Fibroblast of the conjunctiva (primary cell): ENCODE results near the gene RSPO3.

Experiments
- DNase-seq: peaks from one replicate; pipeline ENCODE4 v3.0.0-alpha.2; 2010; ENCODE audit warnings: low read depth

Gene RSPO3

DNA sequence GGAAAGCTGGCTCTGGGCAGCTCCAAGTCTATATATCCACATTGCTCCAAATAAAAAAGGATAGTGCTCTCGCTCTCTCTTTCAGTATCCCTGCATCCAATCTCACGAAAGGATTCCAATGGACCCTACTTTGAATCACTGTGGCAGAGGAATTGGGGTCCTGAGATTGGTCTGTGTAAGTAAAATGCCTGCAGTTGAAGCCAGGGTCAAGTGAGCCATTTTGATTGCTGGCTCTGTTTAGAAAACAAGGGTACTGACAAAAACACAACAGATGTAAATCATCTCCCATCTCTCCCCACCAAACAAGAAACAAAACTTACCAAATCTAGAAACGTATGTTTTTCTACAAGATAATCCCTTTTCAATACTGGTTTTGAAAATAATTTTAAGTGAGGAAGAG, 45.6 kb downstream of the RSPO3 start:
- DNase-seq: no peak

DNA sequence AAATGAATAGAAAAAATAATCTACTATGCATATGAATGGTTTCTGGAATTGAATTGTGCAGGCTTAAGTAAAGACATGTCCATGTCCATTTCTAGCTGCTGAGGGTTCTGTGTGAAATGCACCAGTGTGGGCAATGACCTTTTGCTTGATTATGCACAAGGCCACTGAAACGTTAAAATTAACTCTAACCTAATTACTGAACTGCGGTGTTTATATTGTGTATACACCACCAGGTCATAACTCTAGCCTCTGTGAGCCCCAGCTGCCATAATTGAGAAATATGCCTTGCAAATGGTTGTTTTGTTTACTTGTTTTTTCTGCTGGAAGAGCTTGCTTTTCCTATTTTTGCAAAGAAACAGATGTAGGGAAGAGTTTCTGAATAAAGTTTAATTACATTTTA, 46.1 kb downstream of the RSPO3 start:
- no peak for DNase-seq

DNA sequence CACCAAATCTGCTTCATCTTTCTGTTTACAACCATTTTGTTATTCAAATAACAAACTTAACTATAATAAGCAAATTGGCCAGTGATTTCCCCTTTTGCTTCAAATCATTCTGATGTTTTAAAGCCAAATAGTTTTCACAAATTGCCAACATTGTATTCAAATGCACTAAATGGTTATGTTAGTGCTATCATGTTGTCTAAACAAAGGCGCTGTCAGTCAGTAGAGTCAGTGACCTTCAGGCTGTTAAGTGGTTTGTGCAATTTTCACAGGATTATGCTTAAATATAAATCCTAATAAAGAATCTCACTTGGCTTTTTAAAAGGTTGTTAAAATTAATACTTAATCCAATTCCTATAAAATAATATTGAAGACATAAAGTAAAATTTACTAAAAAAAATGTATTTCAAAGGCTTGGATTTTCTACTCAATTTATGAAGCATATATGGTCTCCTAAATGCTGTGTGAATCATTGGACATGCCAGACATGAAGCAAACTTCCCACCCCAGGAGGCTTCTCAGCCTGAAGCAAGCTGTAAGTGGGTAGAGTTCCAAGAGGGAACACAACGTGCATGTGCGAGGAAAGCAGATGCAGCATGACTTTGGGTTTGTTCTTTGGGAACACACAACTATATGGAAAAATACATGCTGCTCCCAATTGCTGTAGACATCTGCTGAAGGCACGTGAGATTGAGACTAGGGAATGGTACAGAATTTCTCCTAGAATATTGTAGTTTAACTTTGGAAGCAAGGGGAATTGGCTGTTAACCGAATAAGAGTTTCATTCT, 54.9 kb downstream of the RSPO3 start:
- DNase-seq: no peak

DNA sequence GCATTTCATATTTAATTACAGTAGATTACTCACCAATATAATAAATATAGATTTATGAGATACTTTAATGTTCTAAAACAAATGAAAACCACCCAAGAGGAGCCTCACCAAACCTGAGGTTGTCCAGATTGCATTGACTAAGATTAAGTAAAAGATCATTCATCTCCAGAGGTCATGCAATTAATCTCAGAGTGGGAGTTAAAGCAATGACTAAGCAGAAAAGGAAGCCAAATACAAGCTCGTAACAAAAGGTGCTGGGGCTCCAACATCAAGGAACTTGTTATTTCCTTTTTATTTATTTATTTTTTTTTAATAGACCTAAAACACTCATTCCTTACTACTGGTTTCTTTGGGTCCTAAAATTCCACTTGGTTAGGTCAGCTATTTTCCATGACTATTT, 57.7 kb downstream of the RSPO3 start:
- DNase-seq: no peak

DNA sequence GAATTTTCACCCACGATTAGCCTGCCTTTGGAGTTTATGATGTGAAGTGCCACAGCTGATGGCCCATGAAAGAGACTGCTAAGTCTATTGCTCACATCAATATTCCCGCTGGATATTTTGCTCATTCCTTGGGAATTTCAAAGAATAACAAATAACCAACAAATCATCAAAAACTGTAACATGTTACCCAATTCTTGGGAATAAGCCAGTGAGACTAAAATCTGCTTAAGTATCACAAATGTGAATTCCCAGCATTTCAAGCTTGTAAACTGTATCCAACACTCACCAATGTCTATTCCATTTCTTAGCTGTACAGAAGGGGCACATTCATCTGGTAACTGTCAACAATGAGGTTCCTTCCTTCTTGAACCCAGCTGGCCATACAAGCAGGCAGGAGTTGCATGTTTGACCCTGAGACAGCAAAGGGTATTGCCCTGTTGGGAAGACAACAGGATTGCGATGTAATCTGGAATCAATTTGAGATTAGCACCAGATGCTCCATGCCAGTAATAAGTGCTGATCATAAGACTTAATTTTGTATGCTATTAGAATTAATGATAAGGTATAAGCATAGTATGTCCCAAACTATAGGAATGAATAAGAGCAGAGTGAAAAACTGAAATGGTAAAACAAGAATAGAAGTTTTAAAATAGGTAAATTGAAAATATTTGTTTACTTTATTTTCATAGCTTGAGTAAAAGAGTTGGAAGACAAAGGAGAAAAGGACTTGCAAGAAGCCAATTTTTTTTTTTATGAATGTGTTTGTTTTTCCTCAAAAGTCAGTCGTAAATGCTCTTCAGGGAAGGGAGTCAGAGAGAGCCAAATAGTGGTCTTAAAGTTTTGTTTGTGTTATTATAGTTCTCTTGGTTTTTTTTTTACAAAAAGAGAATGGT, 58.8 kb downstream of the RSPO3 start:
- peak; percentile 47 for DNase-seq

DNA sequence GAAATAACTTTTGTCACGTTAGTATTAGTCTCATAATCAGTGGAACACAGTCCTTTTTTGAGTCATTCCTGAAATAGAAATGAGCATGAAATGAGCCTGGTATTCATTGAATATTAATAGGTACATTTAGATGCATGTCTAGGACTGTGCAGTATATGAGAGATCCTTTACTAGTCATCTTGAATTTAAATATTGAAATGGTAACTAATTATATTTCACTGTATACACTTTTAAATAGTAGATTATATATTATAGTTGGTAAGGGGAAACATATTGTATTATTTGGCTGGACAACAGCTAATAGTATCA, 59.4 kb downstream of the RSPO3 start:
- DNase-seq: no peak

DNA sequence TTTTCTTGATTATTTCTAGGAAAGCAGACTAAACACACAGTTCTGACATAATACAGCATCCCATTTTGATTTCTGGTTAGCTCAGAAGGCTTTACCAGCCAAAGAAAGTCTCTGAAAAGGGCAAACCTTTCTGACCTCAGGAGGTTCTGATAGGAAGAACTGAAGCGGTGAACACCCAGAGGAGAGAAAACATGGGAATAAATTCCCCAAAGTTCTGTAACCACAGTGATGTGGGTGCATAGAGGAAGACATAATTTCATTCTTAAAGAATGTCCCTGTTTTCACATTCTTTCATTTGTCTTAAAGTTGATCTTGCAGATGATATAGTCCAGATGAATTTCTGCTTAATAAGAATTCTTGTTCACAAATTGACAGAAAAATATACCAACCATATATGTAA, 60.3 kb downstream of the RSPO3 start:
- no peak for DNase-seq

DNA sequence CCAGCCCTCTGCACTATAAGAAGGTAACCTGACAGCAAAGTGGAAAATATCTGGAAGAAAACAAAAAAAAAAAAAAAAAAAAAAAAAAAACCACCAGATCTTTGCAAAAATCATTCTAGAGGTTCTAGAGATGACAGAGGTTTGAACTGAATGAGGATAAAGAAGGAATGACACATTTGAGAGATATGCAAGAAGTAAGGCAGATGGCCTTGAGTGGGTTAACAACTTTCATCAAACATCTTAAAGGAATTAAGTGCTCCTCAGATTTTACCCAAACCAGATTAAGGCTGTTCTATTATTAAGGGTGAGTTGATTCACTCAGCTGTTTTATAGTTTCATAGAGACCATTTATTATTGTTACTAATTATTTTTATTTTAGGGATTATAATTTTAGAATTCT, 62.0 kb downstream of the RSPO3 start:
- no peak for DNase-seq

DNA sequence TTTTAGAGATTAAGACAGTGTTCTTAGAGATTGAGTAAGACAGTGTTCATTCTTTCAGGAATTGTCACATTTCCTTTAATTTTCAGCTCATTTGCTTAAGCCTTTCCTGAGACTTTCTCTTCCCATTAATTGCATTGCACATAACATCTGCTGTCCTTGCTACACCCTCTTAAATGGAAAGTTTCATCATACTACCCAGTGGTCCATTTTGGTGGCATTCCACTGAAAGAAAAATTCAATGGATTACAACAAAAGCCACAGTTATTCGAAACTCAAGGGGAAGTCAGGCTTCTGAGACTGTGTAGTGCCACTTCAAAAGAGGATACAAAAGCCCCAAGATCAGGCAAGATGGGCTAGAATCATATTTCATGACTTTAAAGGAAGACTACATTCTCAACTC, 64.0 kb downstream of the RSPO3 start:
- no peak for DNase-seq

DNA sequence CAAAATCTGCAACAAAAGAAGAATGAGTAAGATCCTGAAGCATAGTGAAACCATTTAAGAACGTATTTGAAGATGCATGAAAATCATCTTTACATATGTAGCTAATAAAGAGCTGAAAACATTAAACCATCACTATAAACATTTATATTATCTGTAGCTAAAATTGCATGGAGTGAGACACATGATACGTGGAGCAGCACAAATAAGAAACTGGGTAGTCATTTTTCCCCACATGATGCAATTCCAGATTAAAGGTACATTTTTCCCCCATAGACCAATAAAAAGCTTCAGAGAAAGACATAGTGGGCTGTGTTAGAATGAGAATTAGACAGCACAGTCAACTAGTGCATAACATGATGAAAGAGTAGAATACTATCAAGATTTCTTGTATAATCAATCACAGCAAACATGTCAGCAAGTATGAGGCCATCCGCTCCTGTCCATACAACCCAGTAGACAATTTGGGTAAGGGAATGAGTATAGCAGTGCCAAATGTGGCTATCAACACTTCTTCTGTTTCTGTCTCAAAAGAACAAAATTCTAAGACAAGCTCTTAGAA, 67.0 kb downstream of the RSPO3 start:
- no peak for DNase-seq

DNA sequence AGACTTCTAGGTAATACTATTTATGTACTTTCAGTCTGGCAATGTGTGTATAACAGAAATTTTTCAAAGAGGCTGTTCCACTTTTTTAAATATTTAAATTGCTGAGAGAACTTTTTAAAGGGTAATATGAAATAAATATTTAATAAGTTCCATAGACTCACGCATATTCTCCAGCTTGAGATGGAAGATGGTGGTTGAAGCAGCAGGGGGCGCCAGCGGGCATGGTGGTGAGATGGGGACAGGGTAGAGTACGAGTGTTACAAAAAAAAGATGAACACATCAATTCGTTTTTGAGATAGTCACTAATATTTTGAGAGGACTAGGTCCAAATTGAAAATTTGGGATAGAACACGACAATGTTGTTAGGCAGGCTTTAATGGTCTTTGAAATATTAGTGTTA, 68.4 kb downstream of the RSPO3 start:
- no peak for DNase-seq

DNA sequence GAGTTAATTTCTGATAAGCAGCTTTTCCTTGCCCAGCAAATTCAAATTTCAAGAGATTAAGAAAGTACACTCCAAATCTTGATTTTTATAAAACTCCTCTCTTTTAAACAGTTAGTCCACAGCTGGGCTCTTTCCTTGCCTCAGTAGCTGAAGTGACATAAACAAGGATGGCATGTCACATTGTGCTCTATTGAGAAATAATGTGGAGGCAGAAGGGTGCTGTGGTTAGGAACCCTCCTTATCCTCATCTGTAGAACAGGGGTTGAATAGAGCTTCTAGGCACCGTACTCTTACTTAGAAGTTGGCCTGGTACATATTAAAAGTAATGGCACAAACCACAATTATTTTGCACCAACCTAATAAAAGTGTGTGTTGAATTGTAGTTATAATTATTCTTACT, 70.3 kb downstream of the RSPO3 start:
- DNase-seq: no peak

DNA sequence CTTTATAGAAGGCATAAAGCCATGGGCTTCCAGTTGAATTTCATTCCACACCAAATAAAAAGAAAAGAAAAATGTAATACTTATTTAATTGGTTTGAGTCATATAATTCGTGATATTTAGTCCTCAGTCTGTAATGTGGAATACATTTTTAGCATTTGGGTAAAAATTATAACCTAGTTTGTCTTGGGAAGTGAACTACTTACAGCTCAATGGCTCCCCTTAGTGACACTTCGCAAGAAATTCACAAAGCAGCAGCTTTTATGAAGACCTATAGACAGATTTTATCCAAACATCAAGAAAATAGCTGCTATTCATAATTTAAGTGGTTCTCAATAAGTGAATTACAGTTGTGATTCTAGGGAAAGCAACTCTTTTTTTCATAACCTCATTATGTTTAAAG, 72.1 kb downstream of the RSPO3 start:
- DNase-seq: peak; percentile 52

DNA sequence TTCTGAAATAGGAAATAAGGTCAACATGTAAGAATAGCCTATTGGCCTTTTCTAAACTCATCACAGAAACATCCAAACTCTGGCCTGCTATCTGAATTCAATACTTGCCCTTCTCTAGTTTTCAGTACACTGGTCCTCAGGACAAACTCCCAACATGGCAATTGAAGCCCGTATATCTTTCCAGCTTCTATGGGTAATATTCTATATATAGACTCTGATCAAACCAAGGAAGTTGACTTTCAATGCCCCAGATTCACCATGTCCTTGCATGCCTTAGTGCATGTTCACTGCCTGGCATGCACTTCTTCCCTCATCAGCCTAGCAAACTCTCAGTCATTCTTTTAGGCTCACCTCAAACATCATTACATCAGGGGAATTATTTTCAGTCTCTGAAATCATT, 73.2 kb downstream of the RSPO3 start:
- no peak for DNase-seq

DNA sequence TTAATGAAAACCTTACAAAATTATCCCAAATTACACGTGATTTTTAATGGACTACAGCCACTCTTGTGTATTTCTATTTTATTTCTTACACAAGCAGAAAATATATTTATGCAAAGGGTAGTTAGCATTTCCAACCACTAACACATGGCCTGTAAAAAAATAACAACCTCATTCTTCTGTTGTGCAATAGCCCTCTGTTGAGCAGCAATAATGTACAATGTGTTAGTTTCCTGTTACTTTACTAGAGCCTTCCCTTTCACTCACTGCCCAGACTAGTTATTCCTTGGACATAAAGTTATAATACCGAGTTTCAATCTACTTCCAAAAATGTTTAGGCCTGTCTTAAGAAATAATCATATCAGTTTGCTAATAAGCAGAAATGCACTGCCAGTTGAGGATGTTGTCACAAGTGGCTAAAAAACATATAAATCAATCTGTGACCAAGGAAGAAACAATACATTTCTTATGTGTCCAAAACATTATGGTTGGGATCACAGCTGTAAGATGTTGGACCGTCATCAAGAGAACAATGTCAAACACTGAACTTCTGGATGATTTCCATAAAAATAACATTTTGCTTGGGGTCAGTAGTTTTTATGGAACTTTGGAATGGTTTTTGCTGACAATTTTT, 74.6 kb downstream of the RSPO3 start:
- DNase-seq: peak; percentile 60

DNA sequence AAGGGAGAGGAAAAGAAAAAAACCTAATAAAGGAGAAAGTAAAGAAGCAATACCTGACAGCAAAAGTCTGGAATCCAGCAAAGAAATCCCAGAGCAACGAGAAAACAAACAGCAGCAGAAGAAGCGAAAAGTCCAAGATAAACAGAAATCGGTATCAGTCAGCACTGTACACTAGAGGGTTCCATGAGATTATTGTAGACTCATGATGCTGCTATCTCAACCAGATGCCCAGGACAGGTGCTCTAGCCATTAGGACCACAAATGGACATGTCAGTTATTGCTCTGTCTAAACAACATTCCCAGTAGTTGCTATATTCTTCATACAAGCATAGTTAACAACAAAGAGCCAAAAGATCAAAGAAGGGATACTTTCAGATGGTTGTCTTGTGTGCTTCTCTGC, 77.4 kb downstream of the RSPO3 start:
- no peak for DNase-seq

DNA sequence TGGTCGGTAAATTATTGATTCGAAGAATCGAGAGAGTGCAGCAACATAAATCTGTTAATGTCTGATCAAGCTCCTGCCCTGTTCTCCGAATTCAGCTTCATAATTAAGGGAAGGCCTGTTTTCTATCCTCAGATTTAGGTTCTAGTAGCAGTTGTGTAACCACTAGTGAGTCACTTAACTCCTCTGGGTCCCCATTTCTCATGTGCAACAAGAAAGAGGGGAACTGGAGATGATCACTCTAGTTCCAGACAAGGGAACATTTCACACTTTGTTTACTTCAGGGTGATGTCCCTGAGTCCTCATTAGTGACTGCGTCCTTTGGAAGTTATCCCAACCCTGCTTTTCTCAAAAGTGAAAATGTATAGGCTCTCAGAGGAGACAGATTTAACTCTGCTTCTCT, 80.1 kb downstream of the RSPO3 start:
- DNase-seq: no peak

DNA sequence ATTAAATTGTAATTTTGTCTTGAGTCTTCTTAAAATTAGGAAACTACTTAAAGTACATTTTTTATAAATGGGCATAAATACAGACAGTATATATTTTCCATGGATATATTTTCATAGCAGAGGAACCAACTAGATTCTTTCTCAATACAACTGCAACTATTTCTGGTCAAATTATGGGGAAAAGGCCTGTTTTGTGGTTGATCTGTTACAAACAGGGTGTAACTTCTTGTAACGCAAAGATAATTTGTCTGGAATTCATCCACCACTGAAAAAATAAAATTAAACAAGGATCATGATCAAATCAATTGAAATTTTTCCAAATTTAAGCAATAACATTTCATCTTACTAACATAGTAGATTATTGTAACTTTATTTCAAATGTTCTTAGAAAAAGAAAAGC, 81.0 kb downstream of the RSPO3 start:
- no peak for DNase-seq

DNA sequence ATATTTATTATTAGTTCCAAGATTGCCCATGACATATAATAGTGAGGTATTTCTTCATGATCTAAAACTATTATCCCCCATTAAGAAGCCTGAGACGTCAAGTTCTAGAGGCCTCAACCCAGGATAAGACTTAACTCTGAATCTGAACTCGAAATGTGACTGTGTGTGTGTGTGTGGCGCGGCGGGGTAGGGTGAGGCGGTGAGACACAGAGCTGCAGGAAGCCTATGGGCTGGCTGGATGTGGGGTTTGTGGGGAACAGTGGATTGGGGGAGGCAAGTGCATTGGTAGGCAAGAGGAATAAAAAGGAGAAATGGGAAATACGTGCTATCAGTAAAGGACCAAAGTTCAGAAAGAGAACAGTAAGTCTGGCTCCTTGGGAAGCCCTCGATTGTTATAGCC, 81.6 kb downstream of the RSPO3 start:
- no peak for DNase-seq

DNA sequence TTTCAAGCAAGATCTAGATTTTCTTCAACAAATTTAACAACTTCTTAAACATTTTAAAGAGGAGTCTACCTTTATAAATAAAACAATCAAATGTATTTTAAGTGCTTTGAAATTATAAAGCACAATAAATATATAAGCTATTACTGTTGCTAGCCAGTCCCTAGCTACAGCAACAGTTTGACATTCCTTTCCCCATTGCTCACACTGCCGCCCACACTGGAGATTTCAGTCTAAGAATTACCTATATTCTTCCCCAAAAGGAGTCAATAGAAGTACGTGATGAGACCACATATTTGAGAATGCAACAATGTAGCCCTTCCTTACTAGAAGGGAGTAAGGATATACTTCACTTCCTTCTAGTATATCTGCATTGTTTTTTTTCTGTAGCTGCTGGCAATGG, 82.8 kb downstream of the RSPO3 start:
- peak; percentile 28 for DNase-seq

DNA sequence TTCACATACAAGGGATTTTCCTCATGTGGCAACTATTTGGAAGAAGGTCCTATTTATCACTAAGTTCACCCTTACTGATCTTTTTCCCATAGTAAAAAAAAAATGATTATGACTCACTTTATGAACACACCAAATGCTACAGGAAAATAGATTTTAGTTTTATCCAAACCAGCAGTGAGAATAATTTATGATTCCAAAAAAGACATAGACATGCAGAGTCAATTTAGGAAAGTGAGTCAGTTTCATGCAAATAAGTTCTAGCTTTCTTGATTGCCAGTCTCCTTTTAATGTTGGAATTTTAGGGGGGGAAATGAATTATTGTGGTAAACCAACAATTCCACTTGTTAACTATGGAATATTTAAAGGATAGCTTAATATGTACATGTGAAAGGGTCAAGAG, 84.2 kb downstream of the RSPO3 start:
- DNase-seq: no peak

DNA sequence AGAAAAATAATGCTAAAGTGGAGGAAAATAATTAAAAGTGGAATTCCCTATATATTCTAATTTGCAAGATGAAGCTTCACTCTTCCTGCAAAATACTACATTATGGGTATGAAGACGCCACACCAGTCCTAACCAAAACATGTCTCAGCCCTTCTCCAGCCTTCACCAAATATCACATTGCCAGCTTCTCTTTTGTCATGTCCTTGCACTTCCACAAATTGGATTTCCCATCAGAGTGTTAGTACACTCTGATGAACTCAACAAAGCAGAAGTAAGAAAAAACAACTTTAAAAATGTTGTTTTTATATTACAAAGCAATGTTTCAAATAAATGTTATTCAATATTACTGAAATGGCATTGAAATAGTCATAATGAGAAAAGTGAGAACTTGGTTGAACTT, 85.8 kb downstream of the RSPO3 start:
- no peak for DNase-seq

DNA sequence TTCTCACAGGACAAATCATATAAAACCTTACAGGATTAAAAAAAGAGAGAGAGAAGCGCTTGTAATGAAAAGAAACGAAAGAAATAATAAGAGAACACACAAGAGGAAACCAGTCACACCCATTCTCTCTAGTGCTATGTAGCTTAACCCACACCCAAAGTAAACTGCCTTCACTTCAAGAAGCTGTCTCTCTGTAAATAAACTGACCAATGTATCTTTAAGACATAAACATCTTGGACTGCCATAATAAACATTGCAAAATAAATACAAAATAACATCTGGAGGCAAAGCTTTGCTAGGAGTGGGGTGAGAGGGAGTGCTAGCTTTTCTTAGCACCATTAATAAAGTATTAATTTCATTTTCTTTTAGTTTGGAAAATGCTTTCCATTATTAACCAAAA, 86.6 kb downstream of the RSPO3 start:
- no peak for DNase-seq
